Measurements from ENCODE around the gene ABCC11.

Gene ABCC11

DNA sequence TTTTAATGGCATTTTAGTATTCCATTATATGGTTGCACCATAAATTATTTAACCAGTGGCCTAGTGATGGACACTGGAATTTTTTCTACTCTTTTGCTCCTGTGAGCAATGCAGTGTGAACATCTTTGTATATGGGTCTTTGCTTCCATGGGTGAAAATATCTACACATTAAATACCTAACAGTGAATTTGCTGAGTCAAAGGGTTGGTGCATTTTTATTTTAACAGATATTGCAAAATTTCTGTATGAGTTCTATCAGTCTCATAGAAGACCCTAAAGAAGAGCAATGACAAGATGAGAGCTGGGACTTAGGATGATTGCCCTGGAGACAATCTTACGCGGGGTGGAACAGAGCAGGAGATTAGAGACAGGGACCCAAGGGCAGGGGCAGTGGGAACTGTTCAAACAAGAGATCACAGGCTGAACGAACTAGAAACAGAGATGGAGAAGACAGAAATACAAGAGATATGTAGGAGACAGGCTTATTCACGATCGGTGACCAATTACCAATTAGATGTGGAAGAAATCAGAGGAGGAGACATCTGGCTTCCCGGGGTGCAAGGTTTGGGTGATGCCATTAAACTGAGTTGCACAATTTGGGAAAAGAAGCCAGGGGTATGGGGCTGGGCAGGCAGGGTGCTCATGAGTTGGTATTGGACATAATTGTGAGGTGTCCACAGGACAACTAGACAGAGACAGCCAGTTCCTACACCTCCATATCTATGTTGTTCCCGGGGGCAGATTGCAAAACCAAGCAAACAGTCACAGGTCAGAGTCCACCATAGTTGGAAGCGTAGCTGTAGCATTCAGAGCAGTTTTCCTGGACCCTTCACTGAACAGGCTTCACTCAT lies 43.1 kb downstream of the ABCC11 start:
- POLR2A ChIA-PET: no interaction called here
- TF ChIP-seq, protein P1, sequence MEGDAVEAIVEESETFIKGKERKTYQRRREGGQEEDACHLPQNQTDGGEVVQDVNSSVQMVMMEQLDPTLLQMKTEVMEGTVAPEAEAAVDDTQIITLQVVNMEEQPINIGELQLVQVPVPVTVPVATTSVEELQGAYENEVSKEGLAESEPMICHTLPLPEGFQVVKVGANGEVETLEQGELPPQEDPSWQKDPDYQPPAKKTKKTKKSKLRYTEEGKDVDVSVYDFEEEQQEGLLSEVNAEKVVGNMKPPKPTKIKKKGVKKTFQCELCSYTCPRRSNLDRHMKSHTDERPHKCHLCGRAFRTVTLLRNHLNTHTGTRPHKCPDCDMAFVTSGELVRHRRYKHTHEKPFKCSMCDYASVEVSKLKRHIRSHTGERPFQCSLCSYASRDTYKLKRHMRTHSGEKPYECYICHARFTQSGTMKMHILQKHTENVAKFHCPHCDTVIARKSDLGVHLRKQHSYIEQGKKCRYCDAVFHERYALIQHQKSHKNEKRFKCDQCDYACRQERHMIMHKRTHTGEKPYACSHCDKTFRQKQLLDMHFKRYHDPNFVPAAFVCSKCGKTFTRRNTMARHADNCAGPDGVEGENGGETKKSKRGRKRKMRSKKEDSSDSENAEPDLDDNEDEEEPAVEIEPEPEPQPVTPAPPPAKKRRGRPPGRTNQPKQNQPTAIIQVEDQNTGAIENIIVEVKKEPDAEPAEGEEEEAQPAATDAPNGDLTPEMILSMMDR (IDR thresholded peaks at IDR 0.05; ENCODE audit: control extremely low read depth, extremely low read depth, low read depth, missing control alignments): no peak
- no peak for DNase-seq (ENCODE audit: extremely low spot score)
- CTCF ChIA-PET: no interaction called here

DNA sequence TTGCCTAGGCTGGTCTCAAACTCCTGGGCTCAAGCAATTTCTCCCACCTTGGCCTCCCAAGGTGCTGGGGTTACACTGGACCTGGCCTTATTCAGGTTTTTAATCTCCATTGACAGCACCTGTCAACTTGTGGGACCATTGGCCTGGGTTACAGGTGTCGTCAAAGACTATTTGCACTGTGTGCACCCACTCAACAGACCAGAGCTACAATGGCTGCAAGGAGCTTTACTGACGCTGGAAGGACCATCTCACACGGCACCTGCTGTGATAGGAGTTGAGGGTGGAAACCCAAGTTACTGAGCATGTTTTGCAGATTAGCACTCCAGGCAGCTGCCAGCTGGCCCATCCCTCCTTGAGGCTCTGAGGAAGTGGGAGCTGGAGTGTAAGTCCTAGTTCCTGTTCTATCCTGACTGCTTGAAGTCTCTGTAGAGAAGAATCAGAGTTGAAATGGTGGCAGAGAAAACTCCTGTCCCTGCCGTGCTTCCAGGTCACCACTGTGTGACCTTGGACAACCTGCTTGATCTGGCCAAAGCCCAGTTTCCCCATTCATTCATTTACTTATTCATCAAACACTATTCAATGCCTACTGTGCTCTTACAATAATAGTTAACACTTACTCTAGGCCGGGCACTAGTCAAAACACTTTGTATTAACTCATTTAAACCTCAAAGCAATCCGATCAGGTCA lies 45.7 kb downstream of the ABCC11 start:
- DNase-seq (ENCODE audit: extremely low spot score): no peak
- ChIA-PET CTCF (interaction anchor here (1.1 kb wide), 1 partner anchor 9 kb away, joined by 3 read pairs; no protein-coding TSS in a partner anchor), POLR2A (no interaction called here)
- TF ChIP-seq, protein P1 (IDR thresholded peaks at IDR 0.05; ENCODE audit: control extremely low read depth, extremely low read depth, low read depth, missing control alignments): no peak

DNA sequence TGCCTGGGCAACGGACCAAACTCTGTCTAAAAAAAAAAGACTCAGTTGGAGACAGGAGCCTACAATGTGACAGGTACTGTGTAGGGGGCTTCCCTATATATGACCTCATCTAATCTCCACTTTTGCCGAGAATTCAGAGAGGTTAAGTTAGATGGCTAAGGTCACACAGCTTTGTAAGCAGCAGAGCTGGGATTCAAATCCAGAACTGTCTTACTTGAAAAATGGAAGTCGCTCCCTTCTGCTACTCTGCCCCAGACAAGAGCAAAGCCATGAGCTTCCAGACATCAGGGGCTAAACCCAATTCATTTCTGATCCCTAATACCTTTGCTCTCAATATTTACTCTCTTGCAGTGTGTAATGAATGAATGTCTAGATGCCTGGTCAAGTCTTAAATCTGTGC lies 50.0 kb downstream of the ABCC11 start:
- ChIA-PET POLR2A (no interaction called here), CTCF (interaction anchor here (1.3 kb wide), 1 partner anchor 13 kb away, joined by 4 read pairs; no protein-coding TSS in a partner anchor)
- DNase-seq (ENCODE audit: extremely low spot score): no peak
- TF ChIP-seq, protein P1 (IDR thresholded peaks at IDR 0.05; ENCODE audit: control extremely low read depth, extremely low read depth, low read depth, missing control alignments): no peak

DNA sequence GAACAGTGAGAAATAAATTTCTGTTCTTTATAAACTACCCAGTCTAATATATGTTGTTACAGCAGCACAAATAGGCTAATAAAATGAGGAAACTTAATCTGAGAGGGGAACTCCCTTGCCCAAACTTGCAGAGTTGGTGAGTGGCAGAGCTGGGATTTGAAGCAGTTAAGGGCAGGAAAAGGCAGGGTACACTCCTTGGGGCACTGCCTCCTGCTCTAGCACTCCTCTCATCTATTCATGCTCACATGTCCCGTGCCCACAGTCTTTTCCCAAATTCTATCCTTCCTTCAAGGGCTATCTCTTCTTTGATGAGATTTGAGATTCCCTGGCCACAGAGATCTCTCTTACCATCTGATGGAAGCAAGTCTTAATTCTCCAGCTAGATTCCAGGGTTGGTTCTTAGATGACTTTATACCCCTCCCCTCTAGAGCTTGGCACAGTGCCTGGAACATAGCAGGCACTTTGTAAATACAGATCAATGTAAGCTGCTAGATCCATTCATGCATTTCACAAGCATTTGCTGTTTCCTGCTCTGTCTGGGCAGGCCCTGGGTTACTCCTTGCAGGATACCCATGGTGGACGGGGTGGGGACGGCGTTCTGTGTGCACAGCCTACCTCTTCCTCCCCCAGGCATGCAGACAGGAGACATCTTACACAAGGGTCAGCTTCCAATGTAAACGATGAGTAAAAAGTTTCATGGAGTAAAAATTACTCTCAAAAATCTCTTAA lies 52.3 kb downstream of the ABCC11 start:
- POLR2A ChIA-PET: no interaction called here
- CTCF ChIA-PET: interaction anchor here (1.6 kb wide), 1 partner anchor 12 kb away, joined by 3 read pairs; no protein-coding TSS in a partner anchor
- no peak for DNase-seq (ENCODE audit: extremely low spot score)
- TF ChIP-seq, protein P1 (IDR thresholded peaks at IDR 0.05; ENCODE audit: control extremely low read depth, extremely low read depth, low read depth, missing control alignments): no peak

DNA sequence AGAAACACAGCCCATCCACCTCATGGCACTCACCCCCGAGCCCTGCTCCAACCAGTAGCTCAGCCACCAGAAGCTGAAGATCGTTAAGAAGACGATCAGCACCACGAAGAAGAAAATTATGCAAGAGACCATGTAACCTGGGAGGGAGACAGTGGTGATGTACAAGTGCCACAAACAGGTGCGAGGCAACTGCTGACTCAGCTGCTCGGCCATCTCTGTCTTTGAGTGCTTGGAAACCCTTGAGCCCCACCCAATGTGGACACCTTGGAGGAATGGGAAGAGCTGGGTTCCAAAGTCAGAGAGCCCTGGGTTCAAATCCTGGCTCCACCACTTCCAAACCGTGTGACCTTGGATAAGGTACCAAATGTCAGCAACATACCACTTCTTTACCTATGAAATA lies 53.5 kb downstream of the ABCC11 start:
- TF ChIP-seq, protein P1 (IDR thresholded peaks at IDR 0.05; ENCODE audit: control extremely low read depth, extremely low read depth, low read depth, missing control alignments): no peak
- ChIA-PET CTCF (interaction anchor here (0.8 to 2.2 kb wide), 4 partner anchors 13 to 38 kb away, joined by 3 to 8 read pairs (median 4); no protein-coding TSS in a partner anchor), POLR2A (no interaction called here)
- DNase-seq (ENCODE audit: extremely low spot score): no peak

DNA sequence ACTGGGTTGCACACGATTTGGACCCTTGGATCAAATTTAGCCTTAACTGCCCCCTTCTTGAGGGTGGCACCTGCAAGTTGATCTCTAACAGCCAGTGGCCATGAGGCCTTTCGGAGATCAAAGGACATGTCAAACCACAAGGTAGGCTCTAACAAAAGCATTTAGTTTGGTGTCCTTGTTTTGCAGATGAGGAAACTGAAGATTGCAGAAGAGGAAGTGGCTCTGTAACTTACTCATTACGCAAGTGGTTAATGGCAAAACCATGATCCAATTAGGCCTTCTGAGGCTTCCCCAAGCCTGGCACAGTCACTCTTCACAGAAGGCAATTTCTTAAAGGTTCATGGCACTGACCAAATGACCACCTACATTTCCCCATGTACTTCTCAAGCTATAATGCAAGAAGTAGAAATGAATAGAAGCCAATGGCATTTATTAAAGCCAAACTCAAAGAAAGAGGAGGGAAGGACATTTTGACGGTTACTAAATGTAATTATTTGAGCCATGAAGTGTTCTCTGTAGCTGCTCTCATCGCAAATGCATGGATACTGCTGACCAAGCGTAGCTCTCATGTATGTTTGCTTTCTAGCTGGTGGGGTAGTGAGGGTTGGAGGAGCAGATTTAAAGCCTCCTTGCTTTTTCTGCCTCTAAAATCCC lies 58.8 kb downstream of the ABCC11 start:
- peak; percentile 64 for DNase-seq (ENCODE audit: extremely low spot score)
- TF ChIP-seq, protein P1 (IDR thresholded peaks at IDR 0.05; ENCODE audit: control extremely low read depth, extremely low read depth, low read depth, missing control alignments): no peak
- POLR2A ChIA-PET: no interaction called here
- CTCF ChIA-PET: interaction anchor here (0.6 to 2.2 kb wide), 5 partner anchors 12 to 1951 kb away, joined by 3 to 5 read pairs (median 4); no protein-coding TSS in a partner anchor
